GM12892 (cell line): Measurements from ENCODE around the gene PGAM4.
"Not testable (repeated sequence)": the region's sequence is repeated elsewhere in the genome, so short reads cannot be mapped to it uniquely, and the experiment has no call there.

Experiments used
- DNase-seq: peaks from one replicate; pipeline ENCODE4 v3.0.0; 2011; ENCODE audit not compliant: insufficient read length
- FAIRE-seq: peaks from 2 replicates; lab custom pipeline; 2011; peaks lifted over from hg19 to GRCh38; lab: Jason Lieb, UNC
- POLR2A ChIP-seq: IDR thresholded peaks from 2 replicates; pipeline ENCODE4 v1.6.1; 2011; ENCODE audit warnings: low read depth, low read length, control low read depth
- POLR2AphosphoS5 ChIP-seq: IDR thresholded peaks from 2 replicates; pipeline ENCODE4 v1.6.1; 2011; ENCODE audit warnings: low read depth, low read length, control low read depth
- TAF1 ChIP-seq: IDR thresholded peaks from 2 replicates; pipeline ENCODE4 v1.6.1; 2011; ENCODE audit warnings: low read depth, mild to moderate bottlenecking, control low read depth, low read length, borderline replicate concordance

Gene PGAM4

DNA sequence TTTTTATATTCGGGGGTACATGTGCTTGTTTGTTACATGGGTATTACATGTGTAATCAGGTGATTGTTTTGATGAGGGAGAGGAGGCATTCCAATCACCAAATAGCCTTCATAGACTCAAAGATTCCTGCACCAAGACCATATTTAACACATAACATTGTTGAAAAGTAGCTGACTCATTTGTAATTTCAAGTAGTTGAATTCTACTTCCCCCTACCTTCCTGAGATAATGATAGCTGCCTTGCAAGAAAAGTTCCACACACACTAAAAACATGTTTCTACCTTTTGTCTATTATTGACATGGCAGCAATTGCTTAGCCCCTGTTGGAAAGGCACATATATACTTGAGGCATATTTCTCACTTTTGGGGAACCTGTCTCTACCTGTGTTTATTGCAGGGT, 16.1 kb downstream of the PGAM4 start:
- no peak for TF ChIP-seq TAF1
- TF ChIP-seq POLR2AphosphoS5 = no peak
- no peak for TF ChIP-seq POLR2A
- no peak for DNase-seq
- FAIRE-seq = peak; percentile 84

DNA sequence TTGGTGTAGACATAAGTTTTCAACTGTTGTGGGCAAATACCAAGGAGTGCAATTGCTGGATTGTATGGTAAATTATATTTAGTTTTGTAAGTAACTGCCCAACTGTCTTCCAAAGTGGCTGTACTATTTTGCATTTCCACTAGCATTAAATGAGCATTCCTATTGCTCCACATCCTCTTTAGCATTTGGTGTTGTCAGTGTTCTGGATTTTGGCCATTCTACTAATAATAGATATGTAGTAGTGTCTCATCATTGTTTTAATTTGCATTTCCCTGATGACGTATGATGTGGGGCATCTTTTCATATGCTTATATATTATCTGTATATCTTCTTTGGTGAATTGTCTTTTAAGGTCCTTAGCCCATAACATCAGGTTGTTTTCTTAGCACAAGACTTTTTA, 17.3 kb downstream of the PGAM4 start:
- FAIRE-seq (no peak), DNase-seq (no peak)
- TF ChIP-seq POLR2AphosphoS5 = no peak
- TF ChIP-seq TAF1 = no peak
- TF ChIP-seq POLR2A = no peak

DNA sequence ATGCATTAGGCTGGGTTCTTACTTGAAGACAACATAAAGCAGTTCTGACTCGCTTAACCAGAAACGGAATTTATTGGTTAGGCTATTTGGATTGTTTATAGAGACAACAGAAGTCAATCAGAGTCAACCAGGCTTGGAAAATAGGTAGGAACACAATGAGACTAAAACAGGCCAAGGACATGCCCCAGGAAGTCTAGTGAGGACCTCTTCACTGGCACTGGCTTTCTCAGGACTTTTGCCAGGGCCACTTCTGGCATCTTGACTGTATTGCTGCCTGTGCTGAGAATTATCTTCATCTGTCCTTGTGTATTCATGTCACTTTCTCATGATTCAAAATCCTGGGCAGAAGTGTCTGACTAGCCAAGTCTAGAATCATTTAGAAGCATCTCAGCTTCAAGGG, 19.6 kb downstream of the PGAM4 start:
- no peak for TF ChIP-seq POLR2AphosphoS5
- TF ChIP-seq POLR2A = no peak
- TF ChIP-seq TAF1 = no peak
- FAIRE-seq (peak; percentile 9), DNase-seq (no peak)

DNA sequence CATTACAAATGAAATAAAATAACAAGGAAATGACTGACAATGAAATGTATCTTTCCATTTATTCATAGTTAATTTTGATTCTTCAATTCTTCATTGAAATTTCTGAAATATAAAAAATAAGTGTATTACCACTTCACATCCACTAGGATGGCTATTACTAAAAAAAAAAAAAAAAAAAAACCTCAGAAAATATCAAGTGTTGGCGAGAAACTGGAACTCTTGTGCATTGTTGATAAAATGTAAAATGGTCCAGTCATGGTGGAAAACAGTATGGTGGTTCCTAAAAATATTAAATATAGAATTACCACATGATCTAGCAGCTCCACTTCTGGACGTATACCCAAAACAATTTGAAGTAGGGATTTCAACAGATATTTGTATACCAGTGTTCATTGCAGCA, 22.9 kb downstream of the PGAM4 start:
- no peak for TF ChIP-seq TAF1
- TF ChIP-seq POLR2A = no peak
- FAIRE-seq (no peak), DNase-seq (no peak)

DNA sequence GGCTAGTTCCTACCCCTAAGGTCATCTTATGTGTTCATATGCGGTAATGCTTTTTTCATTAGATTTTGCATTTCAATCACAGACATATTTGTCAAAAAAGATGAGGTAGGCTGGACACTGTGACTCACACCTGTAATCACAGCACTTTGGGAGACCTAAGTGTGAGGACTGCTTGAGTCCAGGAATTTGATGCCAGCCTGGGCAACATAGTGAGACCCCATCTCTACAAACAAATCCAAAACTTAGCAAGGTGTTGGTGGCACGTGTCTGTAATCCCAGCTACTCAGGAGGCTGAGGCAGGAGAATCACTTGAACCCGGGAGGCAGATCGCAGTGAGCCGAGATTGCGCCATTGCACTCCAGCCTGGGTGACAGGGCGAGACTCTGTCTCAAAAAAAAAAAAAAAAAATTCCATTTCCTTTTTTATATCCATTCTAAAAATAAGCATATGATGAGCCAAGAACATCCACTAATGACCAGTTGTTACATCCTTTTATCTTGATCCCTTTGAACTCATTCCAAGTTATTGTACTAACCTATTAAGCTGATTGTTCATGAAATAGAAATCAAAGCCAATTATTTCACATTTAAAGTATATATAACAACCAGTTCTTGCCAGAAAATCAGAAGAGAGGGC, 23.4 kb downstream of the PGAM4 start:
- peak; percentile 21 for FAIRE-seq
- DNase-seq = no peak
- TF ChIP-seq POLR2A (no peak), POLR2AphosphoS5 (no peak), TAF1 (no peak)

DNA sequence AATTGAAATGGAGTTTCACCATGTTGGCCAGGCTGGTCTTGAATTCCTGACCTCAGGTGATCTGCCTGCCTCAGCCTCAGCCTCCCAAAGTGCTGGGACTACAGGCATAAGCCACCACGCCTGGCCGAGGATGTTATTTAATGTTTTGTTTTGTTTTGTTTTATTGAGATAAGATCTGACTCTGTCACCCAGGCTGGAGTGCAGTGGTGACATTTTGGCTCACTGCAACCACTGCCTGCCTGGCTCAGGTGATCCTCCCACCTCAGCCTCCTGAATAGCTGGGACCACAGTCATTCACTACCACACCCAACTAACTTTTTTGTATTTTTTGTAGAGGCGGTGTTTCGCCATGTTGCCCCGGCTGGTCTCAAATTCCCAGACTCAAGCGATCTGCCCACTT, 24.4 kb downstream of the PGAM4 start:
- DNase-seq = not testable (repeated sequence)
- FAIRE-seq = peak; percentile 14

DNA sequence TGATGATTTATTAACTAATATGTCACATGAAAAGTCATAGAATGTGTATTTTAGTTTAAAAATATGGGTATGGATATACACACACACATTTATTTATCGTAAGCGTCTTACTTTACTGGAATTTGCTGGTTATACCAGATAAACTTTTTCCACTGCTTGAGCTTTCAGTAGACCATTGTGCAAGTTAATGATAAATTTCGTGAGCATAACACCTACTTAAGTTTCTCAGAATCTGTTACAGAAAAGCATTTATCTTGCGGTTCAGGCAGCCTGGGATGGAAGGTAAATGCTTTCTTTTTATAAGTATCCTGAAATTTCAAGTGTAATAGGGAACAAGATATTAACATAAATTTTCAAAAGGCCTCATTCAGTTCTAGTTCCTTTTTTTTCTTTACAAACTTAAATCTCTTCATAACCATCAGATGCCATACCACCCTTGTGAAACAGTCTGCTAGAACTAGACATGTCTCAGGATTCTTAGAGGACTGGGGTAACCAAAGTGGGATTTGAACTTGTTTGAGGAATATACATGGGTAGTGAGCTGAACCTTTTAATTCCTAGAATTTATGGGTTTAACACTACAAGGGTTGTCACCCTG, 31.3 kb downstream of the PGAM4 start:
- TF ChIP-seq POLR2A (no peak), TAF1 (no peak), POLR2AphosphoS5 (no peak)
- FAIRE-seq (no peak), DNase-seq (no peak)

DNA sequence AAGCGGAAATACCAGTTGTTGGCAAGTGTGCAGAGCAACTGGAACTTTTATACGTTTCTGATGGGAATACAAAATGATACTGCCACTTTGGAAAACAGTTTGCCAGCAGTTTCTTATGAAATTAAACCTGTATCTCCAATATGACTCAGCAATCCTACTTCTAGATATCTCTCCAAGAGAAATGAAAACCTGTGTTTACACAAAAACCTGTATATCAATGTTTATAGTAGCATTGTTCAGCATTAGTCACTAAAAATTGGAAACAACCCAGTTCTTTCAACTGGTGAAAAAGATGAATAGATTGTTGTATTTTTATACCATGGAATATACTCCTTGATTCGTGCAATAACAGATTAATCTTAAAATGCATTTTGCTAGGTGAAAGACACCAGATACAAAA, 32.1 kb downstream of the PGAM4 start:
- DNase-seq (no peak), FAIRE-seq (no peak)
- TF ChIP-seq POLR2AphosphoS5 (no peak), TAF1 (no peak), POLR2A (no peak)

DNA sequence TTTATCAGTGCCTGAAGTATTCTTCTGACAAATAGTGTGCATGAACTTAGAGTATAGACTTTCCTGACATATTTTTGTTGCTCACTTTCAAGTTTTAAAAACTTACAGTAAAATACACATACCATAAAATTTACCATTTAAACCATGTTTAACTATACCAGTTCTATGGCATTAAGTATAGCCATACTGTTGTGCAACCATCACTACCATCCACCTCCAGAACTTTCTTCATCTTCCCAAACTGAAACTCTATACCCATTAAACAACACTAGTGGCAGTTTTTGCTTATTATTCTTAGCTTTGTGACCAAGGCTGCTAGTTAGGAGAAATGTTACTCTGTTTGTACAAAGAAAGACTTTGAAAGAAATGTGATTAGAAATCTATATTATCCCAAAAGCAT, 33.1 kb downstream of the PGAM4 start:
- no peak for TF ChIP-seq POLR2AphosphoS5
- TF ChIP-seq POLR2A = no peak
- DNase-seq (no peak), FAIRE-seq (no peak)

DNA sequence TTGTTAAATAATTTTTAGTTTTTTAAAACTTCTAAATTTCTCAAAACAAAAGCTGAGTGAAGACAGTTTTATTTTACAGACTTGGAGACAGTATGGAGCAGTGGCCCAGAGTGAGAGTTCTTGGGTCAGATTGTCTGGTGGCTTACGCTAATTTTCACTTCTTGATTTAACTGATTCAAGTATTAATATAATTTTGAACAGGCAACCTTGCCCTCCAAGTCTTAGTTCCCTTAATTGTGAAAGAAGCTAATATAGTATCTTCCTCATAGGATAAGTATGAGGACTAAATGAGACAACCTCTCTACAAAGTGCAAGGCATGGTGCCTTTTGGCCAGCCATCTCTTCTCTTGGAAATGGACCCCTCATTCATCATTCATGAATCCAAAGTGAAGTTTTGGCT, 33.6 kb downstream of the PGAM4 start:
- DNase-seq = no peak
- FAIRE-seq = no peak
- TF ChIP-seq POLR2AphosphoS5 = no peak
- TF ChIP-seq TAF1 = no peak
- no peak for TF ChIP-seq POLR2A

DNA sequence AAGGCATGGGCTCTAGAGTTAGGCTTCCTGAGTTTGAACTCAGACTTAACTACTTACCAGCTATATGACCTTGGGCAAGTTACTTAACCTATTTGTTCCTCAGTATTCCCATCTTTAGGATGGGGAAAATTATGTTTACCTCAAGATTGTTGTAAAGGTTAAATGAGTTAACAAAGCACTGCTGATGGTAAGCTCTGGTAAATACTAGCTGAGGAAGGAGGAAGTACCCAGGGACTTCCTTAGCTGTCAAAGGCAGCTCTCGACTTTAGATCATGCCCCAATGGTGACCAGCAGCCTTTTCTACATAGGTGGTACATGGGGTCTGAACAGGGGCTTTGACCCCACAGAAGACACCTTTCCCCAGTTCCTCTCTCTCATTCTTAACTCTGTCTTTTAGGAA, 38.9 kb downstream of the PGAM4 start:
- no peak for DNase-seq
- FAIRE-seq = no peak
- TF ChIP-seq POLR2A (no peak), POLR2AphosphoS5 (no peak), TAF1 (no peak)

DNA sequence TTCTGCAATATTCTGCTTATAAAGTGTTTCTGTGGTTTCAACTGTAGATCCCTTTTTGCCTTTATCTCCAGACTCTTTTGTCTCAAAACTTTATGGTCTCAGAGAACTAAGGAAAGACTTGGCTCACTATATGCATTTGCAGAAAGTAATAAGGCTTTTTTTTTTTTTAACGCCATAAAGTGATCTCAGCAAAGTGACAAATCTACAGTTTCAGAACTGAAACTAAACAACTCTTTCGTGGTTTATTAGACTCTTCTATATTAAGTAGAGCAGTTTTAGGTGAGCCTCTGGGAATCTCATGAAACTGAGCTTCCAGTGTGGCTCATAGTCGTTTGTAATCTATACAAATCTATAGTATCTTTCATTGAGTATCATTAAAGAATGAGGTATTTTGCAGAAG, 43.7 kb downstream of the PGAM4 start:
- DNase-seq (no peak), FAIRE-seq (no peak)
- TF ChIP-seq TAF1 (no peak), POLR2AphosphoS5 (no peak), POLR2A (no peak)

DNA sequence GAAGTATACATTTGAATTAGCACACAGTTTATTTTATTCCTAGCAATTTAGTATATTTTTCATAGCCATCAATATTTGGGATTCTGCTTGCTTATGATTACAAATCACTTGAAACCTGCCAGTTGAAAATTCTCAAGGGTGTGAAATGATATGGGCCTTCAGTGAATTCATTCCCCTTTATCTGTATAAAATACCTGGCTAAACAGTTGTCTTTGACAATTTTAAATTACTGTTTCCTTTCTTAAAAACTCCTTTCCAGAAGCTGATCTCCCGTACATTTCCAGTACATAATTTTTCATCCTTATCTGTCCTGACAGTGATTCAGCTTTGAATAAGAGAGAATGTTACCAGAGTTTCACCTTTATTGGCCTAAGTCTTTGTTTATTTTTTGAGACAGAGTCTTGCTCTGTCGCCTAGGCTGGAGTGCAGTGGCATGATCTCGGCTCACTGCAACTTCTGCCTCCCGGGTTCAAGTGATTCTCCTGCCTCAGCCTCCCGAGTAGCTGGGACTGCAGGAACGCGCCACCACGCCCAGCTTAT, 45.0 kb downstream of the PGAM4 start:
- no peak for TF ChIP-seq POLR2AphosphoS5
- no peak for TF ChIP-seq POLR2A
- no peak for TF ChIP-seq TAF1
- DNase-seq = no peak
- no peak for FAIRE-seq
